ENCODE results near the gene BBS5.
"Not testable (repeated sequence)": the region's sequence is repeated elsewhere in the genome, so short reads cannot be mapped to it uniquely, and the experiment has no call there.

The BBS5 gene

GRCh38 chr2:169479257-169480078 is at the start of gene BBS5:
TSS of gene BBS5 (plus strand) at chr2:169479494. CDS start at chr2:169479554, 60 bp downstream.
- peak; percentile 85 for DNase-seq (ENCODE audit: low read depth)

GRCh38 chr2:169431772-169432171 is 47.5 kb upstream of the BBS5 start:
- not testable (repeated sequence) for DNase-seq (ENCODE audit: low read depth)

- not testable (repeated sequence) for DNase-seq (ENCODE audit: low read depth)
Measured at GRCh38 chr2:169434236-169434635, 45.1 kb upstream of the BBS5 start.

DNA sequence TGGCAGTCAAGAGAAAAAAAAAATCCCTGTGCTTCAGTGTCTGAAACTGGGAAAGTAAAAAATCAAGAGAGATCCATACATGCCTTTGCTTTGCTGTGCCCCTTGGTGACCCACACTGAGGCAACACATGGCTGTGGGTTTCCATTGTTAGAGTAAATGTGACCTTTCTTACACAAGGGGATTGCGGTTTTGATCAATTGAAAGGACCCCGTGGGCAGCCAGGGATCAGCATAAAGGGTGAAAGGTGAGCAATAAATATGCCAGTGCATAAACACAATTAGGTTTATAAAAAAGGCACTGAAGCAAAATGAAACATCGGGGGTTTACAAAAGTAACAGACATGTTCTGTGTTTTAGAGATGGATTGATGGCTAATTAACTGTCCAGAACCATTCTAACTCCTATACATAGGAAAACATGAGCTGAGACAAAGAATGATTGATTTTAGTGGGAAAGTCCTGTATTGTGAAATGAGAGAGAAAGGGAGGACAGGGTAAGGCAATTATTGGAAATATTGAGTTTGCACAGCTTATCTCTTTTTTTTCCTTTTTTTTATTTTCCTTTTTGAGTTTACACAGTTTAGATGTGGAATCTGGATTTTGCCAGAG is 40.7 kb upstream of the BBS5 start:
- no peak for DNase-seq (ENCODE audit: low read depth)

GRCh38 chr2:169439900-169440299 is 39.4 kb upstream of the BBS5 start:
- no peak for DNase-seq (ENCODE audit: low read depth)

GRCh38 chr2:169446452-169446851 is 32.8 kb upstream of the BBS5 start:
- no peak for DNase-seq (ENCODE audit: low read depth)

- DNase-seq (ENCODE audit: low read depth): no peak
Measured at GRCh38 chr2:169448316-169448715, 31.0 kb upstream of the BBS5 start.

DNA sequence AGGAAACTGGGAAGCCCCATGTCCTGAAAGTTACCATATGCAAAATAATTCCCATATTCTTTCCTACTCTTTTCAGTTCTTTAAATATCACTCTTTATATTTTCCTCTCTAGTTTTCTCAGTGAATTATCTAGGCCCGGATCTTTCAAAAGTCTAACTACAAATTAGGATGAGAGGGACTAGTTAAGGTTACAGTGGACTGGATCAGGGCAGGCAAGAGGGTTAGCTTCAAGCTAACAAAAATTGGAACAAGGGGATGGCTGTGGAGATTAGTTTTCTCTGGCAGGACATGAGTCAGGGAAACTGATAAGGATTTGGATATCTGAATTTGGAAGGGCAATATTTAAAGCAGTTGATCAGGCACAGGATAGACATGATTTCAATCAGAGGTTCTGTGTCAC is 30.4 kb upstream of the BBS5 start:
- DNase-seq (ENCODE audit: low read depth): no peak

DNA sequence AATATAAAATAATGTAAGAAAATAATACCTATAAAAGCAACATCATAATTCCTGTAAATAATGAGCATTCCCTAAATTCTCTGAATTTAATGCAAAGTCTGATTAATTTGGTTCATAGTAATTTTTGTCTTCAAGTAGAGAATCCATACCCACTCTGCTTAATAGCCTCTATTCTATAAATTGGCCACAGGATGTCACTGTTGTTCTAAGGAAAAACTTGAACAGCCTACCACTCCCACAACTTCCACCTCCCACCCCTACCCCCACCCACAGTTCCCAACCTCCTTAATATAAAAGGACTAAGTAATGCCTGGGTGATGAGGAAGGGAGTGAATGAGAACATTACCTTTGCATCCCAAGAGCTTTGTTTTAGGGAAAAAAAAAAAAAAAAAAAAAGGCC is 27.2 kb upstream of the BBS5 start:
- peak; percentile 65 for DNase-seq (ENCODE audit: low read depth)

DNA sequence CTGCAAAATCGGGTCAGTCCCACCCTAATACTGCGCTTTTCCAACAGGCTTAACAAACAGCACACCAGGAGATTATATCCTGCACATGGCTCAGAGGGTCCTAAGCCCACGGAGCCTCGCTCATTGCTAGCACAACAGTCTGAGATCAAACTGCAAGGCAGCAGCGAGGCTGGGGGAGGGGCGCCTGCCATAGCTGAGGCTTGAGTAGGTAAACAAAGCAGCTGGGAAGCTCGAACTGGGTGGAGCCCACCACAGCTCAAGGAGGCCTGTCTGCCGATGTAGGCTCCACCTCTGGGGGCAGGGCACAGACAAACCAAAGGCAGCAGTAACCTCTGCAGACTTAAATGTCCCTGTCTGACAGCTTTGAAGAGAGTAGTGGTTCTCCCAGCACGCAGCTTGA is 26.2 kb upstream of the BBS5 start:
- not testable (repeated sequence) for DNase-seq (ENCODE audit: low read depth)

GRCh38 chr2:169461143-169461542 is 18.2 kb upstream of the BBS5 start:
- no peak for DNase-seq (ENCODE audit: low read depth)

- peak; percentile 87 for DNase-seq (ENCODE audit: low read depth)
Measured at GRCh38 chr2:169462896-169463695, 16.2 kb upstream of the BBS5 start.

- no peak for DNase-seq (ENCODE audit: low read depth)
Measured at GRCh38 chr2:169464466-169464865, 14.8 kb upstream of the BBS5 start.

DNA sequence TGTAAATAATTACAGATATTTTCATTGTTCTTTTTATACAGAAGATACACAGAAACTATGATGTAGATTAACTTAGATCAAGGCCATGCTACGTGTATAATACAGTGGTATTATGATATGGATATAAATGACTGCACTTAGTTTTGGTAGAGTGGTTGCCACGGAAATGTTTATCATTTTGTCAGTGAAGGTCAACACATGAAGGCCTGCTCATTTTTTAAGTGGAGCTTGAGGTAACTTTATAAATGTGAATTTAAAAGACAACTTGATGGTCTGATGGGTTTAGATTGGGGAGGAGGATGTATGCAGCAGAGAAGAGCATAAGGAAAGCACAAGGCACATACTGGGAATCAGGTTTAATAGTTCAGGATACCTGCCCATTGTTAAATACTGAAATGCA is 14.4 kb upstream of the BBS5 start:
- DNase-seq (ENCODE audit: low read depth): no peak

DNA sequence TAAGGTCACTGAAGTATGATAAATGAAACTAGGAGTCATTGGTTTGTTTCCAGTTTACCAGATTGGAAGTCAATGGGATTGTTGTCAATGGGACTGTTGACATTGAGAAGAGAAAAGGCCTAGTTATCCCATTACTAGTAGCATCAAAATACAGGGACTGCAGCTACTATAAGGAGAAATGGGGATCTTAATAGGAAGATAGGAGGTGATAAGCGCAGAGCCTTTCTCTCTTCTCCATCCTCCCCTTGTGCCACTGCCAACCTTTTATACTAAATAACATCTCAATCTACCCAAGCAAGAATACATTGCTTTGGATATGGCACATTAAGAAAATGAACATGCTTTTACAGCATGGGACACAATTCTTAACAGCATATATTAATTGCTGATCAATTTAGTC is 10.5 kb upstream of the BBS5 start:
- no peak for DNase-seq (ENCODE audit: low read depth)

DNA sequence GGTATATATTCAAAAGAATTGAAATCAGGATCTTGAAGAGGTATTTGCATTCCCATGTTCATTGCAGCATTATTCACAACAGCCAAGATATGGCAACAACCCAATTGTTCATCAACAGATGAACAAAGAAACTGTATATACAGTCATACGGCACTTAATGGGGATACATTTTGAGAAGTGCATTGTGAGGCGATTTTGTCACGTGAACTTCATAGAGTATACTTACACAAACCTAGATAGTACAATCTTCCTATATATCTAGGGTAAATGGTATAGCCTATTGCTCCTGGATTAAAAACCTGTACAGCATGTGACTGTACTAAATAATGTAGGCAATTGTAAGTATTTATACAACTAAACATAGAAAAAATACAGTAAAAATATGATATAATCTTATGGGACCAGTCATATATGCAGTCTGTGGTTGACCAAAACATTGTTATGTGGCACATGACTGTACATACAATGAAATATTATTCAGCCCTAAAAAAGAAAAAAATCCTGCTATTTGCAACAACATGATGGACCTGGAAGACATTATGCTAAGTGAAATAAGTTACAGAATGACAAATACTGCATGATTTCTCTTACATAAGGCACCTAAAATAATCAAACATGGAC is 9.2 kb upstream of the BBS5 start:
- no peak for DNase-seq (ENCODE audit: low read depth)

GRCh38 chr2:169472249-169472648 is 7.0 kb upstream of the BBS5 start:
- peak; percentile 6 for DNase-seq (ENCODE audit: low read depth)

- DNase-seq (ENCODE audit: low read depth): peak; percentile 73
Measured at GRCh38 chr2:169476459-169476858, 2.8 kb upstream of the BBS5 start.

DNA sequence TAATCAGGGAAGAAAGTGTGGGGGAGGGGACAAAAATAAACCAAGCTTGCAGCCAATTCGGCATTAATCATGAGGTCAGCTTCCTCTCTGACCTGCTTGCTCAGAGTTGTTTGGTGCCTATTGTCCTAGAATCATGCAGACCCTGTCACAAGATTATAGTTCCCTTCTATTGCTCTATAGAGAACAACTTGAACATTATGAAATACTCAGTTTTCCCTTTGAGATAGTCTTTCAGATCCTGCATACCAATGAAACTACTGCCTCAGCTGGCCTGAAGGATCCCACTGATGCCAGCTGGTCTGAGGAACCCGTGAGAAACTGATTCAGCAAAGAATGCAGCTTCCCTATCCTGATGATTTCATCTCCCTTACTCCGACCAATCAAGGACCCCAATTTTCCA is 955 bp upstream of the BBS5 start:
- peak; percentile 40 for DNase-seq (ENCODE audit: low read depth)

DNA sequence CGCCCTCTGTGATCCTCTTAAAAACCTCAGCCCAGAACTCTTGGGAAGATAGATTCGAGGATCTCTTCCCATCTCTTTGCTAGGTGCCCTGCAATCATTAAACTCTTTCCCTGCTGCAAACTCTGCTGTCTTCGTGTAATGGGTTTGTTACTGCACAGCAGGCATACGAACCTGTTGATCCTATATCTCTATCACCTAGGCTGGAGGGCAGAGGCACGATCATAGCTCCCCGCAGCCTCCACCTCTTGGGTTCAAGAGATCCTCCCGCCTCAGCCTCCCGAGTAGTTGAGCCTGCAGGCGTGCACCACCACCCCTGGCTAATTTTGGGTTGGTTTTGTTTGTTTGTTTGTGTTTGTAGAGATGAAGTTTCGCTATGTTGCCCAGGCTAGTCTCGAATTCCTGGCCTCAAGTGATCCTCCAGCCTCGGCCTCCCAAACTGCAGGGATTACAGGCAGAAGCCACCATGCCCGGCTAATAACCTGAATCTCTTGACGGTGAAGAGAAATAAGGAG is 493 bp upstream of the BBS5 start:
- DNase-seq (ENCODE audit: low read depth): no peak

DNA sequence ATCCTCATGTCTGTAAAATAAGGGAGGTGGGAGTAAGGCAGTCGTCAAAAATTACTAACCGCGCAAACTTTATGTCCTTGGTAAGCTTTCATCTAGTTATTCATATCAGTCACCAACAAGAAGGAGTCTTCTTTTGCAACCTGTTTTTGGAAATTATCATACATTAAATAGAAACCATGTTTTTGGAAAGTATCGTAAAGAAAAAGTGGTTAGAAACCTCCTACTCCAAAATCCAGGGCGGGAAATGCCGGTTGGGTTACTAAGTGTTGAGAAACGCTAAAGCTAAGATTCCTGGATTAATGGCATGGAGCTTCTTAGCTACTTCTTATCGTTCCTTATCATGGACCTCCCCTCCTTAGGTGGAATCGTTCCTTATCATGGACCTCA is 778 bp downstream of the BBS5 start:
- peak; percentile 43 for DNase-seq (ENCODE audit: low read depth)

GRCh38 chr2:169485650-169486138 is 6.4 kb downstream of the BBS5 start:
- no peak for DNase-seq (ENCODE audit: low read depth)
